Measurements from ENCODE around the gene VSIG2.
"Not testable (repeated sequence)": the region's sequence is repeated elsewhere in the genome, so short reads cannot be mapped to it uniquely, and the experiment has no call there.

Gene VSIG2

DNA sequence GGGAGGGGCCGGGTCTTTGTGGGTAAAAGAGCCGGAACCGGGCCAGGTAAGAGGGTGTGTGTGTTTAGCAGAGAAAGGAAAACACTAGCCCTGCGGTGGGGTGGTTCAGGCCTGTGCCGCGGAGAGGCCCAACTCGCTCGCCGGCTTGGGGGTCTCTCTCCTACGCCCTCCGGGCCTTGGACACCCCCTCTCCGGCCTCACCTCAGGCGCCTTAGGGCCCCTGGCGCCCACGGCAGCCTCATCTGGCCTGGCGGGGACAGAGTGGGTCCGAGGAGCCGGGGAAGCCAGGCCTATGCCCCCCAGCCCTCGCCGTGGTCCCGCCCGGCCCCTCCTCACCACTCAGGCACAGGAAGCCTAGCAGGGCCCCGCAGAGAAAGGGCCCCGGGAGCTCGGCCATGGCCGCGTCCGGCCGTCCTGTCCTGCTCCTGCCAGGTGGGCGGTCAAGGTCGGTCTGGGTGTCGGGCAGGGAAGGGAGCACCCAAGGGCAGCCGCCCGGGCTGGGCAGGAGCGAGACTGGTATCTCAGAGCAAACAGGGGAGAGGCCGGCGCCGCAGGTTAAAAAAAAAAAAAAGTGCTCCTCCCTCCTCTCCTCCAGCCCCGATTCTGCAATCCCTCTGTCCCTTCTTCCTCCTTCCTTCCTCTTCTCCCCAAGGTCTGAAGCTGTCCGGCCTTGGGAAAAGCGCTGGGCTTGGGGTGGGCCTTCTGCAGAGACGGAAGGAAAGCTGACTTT, at the start of gene VSIG2:
Gene VSIG2 (minus strand): TSS at position 515 of the 730 bp plus-strand sequence. CDS start 118 bp downstream, at position 397.
- DNase-seq = no peak

- no peak for DNase-seq
Measured at GRCh38 chr11:124801014-124801413, 49.0 kb upstream of the VSIG2 start.

DNA sequence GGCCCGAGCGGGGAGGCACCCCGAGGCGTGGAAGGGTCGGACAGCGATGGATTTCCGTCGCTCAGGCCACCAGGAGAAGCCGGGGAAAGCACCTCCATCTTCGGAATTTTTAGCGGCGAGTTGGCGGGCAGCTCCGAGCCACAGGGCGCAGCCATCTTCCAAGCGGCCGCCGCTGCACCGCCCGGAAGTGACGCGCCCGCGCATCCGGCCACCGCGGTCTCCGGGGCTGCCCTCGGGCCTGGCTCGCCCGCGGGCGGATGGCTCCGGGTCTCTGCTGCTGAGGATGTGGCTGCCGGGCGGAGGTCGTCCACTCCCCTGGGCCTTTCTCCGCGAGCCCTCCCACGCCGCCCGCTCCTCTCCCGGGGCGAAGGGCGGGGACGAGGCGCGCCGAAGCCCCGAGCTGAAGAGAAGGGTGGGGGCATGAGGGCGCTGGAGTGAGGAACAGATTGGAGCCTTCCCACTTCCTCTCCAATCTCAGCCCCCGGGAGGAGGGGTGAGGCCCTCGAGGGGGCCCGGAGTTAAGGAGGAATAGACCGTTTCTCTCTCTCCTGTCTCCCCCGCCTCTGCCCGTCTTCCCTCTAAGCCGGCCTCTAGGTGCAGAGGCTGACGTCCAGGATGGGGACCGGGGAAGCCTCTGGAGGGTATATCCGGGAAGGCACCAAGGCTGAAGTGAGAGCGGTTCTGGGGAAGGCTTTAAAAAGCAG, 48.3 kb upstream of the VSIG2 start, which contains the start of gene MSANTD2:
Gene MSANTD2 (minus strand): TSS at position 181 of the 704 bp plus-strand sequence. CDS start 26 bp downstream, at position 155.
- peak; percentile 84 for DNase-seq

- DNase-seq = peak; percentile 62
Measured at GRCh38 chr11:124799348-124800225, 47.5 kb upstream of the VSIG2 start.

- no peak for DNase-seq
Measured at GRCh38 chr11:124798991-124799347, 46.9 kb upstream of the VSIG2 start.

- DNase-seq = no peak
Measured at GRCh38 chr11:124796312-124796711, 44.3 kb upstream of the VSIG2 start.

- DNase-seq = peak; percentile 86
Measured at GRCh38 chr11:124793466-124794278, 41.6 kb upstream of the VSIG2 start.

DNA sequence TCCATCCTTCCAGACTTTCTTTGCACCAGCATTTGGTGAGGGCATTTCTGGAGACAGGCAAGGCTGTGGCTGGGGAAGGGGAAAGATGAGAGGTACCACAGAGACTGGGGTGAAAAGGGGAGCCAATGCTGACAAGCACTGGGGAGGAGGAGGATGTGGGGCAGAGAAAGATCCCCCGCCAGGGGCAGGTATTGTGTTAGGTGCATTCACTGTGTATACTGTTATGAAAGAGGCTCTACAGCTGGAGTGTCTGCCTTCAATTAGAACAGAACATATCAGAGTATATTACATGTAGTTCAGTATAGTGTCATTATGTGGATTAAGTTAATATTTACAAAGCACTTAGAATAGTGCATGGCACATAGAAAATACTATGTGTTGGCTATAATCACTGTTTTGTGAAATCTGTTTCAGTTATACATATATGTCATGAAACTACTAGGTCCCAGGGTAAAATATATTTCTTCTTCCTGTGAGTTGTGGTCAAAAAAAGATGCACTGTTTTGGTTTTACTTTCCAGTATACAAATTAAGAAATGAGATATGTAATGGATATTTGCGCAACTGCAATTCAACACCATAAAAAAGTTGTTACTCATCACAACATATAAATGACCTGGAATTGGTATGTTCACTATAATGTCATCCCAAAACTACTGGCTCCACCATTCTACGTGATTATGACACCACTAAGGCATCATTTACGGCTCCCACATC, 39.7 kb upstream of the VSIG2 start:
- no peak for DNase-seq

DNA sequence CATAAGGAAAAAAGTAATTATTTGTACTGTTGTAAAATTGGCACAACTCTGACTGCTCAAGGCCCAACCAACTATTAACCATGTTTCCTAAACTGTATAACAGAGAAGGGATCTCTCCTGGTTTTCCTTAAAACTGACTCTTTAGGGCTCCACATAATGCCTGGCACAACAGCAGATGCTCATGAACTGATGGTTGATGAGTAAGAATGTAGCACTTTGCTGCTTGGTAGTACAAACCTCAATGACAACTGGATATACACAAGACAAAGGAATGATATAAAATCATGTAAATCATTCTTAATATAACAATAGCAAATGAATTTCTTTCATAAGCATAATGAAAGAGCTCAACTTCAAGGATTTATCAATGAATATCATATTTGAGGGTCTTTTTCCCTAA, 36.5 kb upstream of the VSIG2 start:
- no peak for DNase-seq

DNA sequence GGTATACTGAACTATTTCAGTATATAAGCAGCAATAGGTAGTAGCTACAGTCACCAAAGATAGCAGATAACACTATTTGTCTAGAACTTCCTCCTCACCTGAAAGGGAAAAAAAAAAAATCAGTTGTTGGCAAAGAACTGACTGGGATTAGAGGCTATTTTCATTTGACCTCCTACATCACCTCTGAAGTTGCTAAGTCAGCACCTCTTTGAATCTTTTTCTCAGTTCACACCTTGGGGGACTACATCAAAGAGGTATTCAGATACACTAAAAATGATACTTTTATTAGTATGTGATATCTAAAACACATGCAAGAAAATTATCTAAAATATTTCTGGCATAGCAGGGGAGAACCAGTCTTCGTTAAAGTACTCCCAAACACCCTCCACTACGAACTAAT, 32.0 kb upstream of the VSIG2 start:
- DNase-seq = no peak

DNA sequence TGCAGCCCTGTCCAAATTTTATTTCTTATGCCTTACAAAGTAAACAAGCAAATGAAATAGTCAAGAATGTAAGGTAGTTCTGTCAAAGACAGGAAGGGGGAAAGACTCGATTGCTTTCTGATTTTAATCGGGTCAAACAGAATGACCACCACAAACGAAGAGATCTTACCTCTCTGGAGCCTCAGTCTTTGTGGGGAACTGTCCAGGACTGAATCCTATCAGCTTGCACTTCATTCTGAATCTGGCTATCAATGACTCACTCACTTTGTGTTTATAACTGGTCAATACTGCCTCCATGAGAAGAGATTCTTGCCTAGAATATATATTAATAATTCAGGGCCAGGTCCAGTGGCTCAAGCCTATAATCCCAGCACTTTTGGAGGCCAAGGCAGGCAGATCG, 30.9 kb upstream of the VSIG2 start:
- no peak for DNase-seq

GRCh38 chr11:124779568-124779967, 27.5 kb upstream of the VSIG2 start:
- DNase-seq = no peak

DNA sequence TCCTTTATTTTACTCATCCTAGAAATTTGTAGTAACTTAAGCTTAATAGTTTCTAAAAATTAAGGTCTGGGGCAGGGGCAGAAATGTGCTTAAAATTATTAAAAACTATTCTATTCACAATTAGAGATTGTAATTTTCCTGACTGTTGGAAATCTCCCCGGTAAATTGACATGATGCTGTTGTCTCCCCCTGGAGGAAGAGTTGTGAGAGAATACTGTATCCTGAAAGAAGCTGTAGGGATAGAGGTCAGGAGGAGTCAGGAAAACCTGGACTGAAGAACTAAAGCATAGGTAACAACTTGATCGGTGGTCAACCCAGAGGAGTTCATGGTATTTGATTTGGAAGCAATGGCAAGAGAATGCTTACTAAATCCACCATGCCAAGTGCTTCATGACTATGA, 26.2 kb upstream of the VSIG2 start:
- DNase-seq = no peak

- DNase-seq = peak; percentile 25
Measured at GRCh38 chr11:124776865-124777645, 25.0 kb upstream of the VSIG2 start.

DNA sequence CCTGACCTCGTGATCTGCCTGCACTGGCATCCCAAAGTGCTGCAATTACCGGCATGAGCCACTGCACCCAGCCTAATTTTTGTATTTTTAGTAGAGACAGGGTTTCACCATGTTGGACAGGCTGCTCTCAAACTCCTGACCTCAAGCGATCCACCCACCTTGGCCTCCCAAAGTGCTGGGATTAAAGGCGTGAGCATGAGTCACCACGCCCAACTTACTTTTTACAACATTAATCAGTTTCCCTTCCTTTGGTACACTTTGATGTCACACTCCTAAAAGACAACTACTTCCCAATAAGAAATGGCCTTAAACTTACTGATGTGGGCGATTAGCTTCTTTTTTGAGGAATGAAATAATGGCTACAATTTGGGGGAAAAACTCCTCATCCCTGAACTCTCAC, 18.9 kb upstream of the VSIG2 start:
- not testable (repeated sequence) for DNase-seq

GRCh38 chr11:124769806-124770774, 18.0 kb upstream of the VSIG2 start:
- no peak for DNase-seq

DNA sequence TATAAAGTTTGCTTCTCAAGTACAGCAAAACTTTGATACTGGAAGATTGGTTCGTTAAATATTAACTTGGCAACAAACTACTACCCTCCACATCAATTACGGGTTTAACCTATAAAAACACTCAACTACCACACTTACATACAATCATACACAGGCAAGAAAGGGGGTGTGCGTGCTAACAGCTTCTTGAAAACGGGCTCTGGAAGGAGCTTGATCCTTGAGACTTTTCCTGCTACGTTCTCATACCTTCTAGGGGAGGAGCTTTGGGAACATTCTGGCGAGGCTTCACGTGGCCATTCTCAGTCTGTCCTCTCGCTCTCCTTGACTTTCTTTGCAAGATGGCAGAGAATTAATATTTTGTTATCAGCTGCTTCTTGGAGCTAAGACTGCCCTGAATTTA, 16.9 kb upstream of the VSIG2 start:
- no peak for DNase-seq

DNA sequence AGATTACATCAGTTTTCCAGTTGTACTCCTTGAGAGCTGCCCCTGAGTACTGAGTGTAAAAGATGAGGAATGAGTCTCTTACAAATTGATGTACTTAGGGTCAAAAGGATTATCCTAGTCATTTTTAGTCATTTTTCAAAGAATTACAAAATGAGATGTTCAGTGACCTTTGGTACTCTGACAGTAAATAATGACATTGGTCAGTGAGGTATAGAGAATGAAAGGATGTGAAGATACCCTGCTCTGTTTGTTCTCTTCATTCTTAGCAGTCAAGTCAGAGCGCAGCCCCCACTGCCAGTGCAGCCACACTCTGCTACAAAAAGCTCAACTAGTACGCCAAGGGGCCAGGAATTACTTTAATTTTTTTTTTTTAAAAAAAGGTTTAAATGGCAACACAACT, 14.1 kb upstream of the VSIG2 start:
- no peak for DNase-seq

GRCh38 chr11:124763156-124763947, 11.3 kb upstream of the VSIG2 start:
- peak; percentile 86 for DNase-seq

Data from hematopoietic multipotent progenitor cell treated with erythropoietin and hydrocortisone succinate and interleukin-3 and kit ligand, for 4 days (in vitro differentiated cells).